ENCODE results near the gene MYLK4. TPM values are rescaled to one million over a fixed set of nuclear protein-coding genes. Genes with fewer than 3 reads are reported as not detected.

MYLK4 gene
- total RNA-seq, 1 donor from 2014 or later, result 0.60 TPM

DNA sequence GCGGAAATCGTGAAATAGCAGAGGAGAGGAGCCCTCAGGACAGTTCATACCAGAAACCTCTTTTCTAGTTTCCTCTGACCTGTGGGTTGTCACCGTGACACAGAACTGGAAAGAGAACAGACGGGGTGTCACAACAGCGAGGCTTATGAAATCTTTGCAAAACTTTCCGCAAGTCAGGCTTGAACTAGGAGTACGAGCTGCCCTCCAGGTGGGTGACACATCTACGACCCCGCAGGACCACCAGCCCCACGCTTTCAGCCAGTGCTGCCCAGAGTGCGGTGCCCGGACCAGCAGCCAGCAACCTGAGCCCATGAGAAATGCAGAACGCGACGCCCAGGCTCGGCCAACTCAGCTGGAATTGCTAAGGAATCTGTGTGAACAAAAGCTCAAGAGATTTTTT lies 45.2 kb upstream of the MYLK4 start:
- Mint-ChIP-seq H3K4me1 (ENCODE audit: low read depth) (peaks cover 15% of the 10 kb centered on the region), H3K36me3 (ENCODE audit: insufficient read depth) (peaks cover 3% of the 10 kb centered on the region), H3K27me3 (no peaks in the 10 kb centered on the region), H3K27ac (no peak overlapping the region), H3K9me3 (ENCODE audit: low read depth) (no peaks in the 10 kb centered on the region), H3K4me3 (ENCODE audit: low read depth) (no peak overlapping the region)
- TF ChIP-seq, protein P1, sequence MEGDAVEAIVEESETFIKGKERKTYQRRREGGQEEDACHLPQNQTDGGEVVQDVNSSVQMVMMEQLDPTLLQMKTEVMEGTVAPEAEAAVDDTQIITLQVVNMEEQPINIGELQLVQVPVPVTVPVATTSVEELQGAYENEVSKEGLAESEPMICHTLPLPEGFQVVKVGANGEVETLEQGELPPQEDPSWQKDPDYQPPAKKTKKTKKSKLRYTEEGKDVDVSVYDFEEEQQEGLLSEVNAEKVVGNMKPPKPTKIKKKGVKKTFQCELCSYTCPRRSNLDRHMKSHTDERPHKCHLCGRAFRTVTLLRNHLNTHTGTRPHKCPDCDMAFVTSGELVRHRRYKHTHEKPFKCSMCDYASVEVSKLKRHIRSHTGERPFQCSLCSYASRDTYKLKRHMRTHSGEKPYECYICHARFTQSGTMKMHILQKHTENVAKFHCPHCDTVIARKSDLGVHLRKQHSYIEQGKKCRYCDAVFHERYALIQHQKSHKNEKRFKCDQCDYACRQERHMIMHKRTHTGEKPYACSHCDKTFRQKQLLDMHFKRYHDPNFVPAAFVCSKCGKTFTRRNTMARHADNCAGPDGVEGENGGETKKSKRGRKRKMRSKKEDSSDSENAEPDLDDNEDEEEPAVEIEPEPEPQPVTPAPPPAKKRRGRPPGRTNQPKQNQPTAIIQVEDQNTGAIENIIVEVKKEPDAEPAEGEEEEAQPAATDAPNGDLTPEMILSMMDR (IDR thresholded peaks at IDR 0.05; ENCODE audit: unreplicated experiment), result no peak
- no peak for DNase-seq (ENCODE audit: low spot score, unreplicated experiment)

DNA sequence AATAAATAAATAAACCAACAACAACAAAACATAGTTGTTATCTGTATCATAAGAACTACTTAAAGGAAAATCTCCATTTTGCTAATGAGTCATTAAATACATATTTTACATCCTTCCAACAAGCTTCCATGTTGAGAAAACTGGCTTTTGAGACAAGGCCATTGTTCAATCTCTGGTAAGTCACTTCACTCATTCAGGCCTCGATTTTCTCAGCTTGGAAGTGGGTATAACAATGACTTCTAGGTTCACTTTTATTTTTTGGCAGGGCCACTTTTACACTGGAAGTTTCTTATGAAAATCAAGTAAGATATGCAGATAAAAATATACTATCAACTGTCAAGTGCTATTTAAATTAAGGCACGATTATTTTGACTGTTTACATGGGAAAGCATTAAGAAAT lies 44.4 kb upstream of the MYLK4 start:
- peaks cover 3% of the 10 kb centered on the region for H3K36me3 Mint-ChIP-seq (ENCODE audit: insufficient read depth)
- DNase-seq (ENCODE audit: low spot score, unreplicated experiment), result no peak
- peaks cover 15% of the 10 kb centered on the region for H3K4me1 Mint-ChIP-seq (ENCODE audit: low read depth)
- no peaks in the 10 kb centered on the region for H3K27me3 Mint-ChIP-seq
- H3K9me3 Mint-ChIP-seq (ENCODE audit: low read depth), result no peaks in the 10 kb centered on the region
- no peak overlapping the region for H3K27ac Mint-ChIP-seq
- no peak overlapping the region for H3K4me3 Mint-ChIP-seq (ENCODE audit: low read depth)
- TF ChIP-seq, protein P1 (IDR thresholded peaks at IDR 0.05; ENCODE audit: unreplicated experiment), result no peak

DNA sequence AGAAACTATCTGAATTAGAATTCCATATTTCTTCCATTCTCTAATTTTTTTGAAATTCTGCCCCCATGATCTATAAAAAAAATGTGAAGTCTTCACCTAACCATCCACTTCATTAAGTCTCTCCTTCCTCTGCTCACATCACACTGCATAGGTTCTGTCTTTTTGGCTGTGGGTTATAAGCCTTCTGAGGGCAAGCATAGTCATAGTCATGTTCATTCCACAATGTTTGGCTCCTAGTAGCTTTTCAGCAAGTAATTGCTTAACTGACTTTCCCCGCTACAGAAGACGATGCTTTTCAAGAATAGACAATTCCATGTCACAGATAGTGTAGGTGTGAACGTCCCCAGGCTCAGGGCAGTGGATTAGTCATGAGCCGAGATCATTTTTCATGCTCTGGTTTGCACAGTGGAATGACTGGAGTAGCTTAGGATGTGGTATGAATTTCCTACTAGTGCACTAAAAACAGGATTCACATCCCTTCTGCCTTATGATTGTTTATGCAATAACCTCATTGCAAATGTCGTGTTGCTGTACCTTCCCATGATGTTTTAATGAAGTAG lies 43.5 kb upstream of the MYLK4 start:
- H3K27me3 Mint-ChIP-seq, result no peaks in the 10 kb centered on the region
- TF ChIP-seq, protein P1 (IDR thresholded peaks at IDR 0.05; ENCODE audit: unreplicated experiment), result no peak

DNA sequence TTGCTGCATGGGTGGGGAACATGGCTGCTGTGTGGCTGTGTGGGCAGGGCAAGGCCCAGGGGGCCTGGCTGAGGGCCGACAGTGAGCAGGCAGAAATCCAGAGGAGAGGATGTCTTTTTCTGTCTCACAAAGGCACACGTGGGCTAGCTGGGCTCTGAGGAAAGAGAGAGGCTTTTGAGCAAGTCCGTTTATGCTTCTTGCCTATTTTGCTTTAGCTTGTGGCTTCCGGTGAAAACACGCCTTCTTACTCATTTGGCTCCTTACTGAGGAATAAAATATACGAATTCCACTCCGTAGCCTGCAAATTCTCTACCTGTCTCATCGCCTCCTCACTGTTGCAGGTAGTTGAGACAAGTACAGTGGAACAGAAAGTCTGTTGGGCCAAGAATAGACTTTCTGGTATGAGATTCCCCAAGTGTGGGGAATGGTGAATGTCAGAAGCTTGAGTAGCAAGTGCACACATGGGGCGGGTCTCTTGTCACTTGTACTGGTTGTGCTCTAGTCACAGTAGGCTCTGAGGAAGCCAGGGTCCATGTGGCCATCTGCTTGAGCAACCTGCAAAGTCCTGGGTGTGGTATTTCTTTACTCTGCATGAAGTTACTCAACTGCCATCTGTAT lies 42.9 kb upstream of the MYLK4 start:
- H3K4me1 Mint-ChIP-seq (ENCODE audit: low read depth), result peaks cover 15% of the 10 kb centered on the region
- TF ChIP-seq, protein P1 (IDR thresholded peaks at IDR 0.05; ENCODE audit: unreplicated experiment), result no peak
- H3K9me3 Mint-ChIP-seq (ENCODE audit: low read depth), result no peaks in the 10 kb centered on the region
- H3K36me3 Mint-ChIP-seq (ENCODE audit: insufficient read depth), result peaks cover 3% of the 10 kb centered on the region
- H3K4me3 Mint-ChIP-seq (ENCODE audit: low read depth), result no peak overlapping the region
- H3K27me3 Mint-ChIP-seq, result no peaks in the 10 kb centered on the region
- H3K27ac Mint-ChIP-seq, result no peak overlapping the region
- DNase-seq (ENCODE audit: low spot score, unreplicated experiment), result no peak

More for the DNA sequence above, 43.5 kb upstream of the MYLK4 start:
- H3K4me1 Mint-ChIP-seq (ENCODE audit: low read depth), result peaks cover 15% of the 10 kb centered on the region
- H3K9me3 Mint-ChIP-seq (ENCODE audit: low read depth), result no peaks in the 10 kb centered on the region
- no peak for DNase-seq (ENCODE audit: low spot score, unreplicated experiment)
- no peak overlapping the region for H3K4me3 Mint-ChIP-seq (ENCODE audit: low read depth)
- peaks cover 3% of the 10 kb centered on the region for H3K36me3 Mint-ChIP-seq (ENCODE audit: insufficient read depth)
- peak overlapping the region; percentile 12 for H3K27ac Mint-ChIP-seq

DNA sequence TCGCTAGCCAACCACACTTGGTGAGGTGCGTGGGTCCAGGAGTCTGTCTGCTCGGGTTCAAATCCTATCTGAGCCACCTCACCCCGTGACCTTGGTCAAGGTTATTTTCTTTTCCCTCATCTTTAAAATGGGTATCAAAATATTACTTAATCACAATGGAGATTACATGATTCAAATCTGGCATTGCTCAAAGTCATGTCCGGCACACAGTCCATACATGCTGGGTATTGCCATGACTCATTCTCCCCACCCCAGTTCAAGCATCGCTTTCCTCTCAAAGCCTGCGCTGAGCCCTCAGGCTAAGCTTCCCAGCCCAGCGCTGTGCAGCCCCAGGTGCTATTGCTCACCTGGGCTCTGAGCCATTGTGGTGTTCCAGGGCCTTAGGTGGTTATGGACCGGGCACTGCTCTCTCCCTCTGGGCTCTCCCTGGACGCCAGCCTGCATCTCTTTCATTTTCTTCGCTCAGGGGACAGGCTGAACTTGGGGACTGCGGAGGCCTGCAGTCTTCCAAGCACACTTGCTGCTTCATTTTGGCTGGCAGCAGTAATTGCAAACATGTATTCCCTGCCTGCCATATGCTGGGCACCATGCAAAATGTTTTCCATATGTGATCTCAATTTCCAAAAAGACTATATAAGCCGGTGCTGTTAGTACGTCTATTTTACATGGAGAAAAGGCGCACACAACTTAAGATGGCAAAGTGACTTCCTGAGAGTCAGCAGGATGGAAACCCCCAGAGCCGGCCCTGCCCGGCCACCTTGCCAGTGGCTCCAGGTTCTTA lies 41.8 kb upstream of the MYLK4 start:
- no peak overlapping the region for H3K4me3 Mint-ChIP-seq (ENCODE audit: low read depth)
- H3K36me3 Mint-ChIP-seq (ENCODE audit: insufficient read depth), result peaks cover 7% of the 10 kb centered on the region
- H3K4me1 Mint-ChIP-seq (ENCODE audit: low read depth), result peaks cover 6% of the 10 kb centered on the region
- H3K27me3 Mint-ChIP-seq, result no peaks in the 10 kb centered on the region
- TF ChIP-seq, protein P1 (IDR thresholded peaks at IDR 0.05; ENCODE audit: unreplicated experiment), result no peak
- no peak overlapping the region for H3K27ac Mint-ChIP-seq
- DNase-seq (ENCODE audit: low spot score, unreplicated experiment), result no peak
- no peaks in the 10 kb centered on the region for H3K9me3 Mint-ChIP-seq (ENCODE audit: low read depth)
